IgD-negative memory B cell (primary cell): ENCODE results near the gene FRMD4A. TPM values are rescaled to one million over a fixed set of nuclear protein-coding genes. Genes with fewer than 3 reads are reported as not detected.

Experiments
- H3K27ac Mint-ChIP-seq, 3 donors: one replicate each; pipeline ENCODE4 v1.8.0; 2020 to 2022; ENCODE audit warnings: mild to moderate bottlenecking in 3 of 3, mixed read lengths in 3 of 3, moderate library complexity in 1 of 3
- H3K27me3 Mint-ChIP-seq: one replicate; pipeline ENCODE4 v1.8.0; 2021; ENCODE audit warnings: mixed read lengths
- H3K36me3 Mint-ChIP-seq: one replicate; pipeline ENCODE4 v1.8.0; 2020; ENCODE audit warnings: mild to moderate bottlenecking, mixed read lengths
- H3K4me1 Mint-ChIP-seq, 3 donors: one replicate each; pipeline ENCODE4 v1.8.0; 2020 to 2022; ENCODE audit warnings: mixed read lengths in 3 of 3, mild to moderate bottlenecking in 1 of 3
- H3K4me3 Mint-ChIP-seq, 4 donors: one replicate each; pipeline ENCODE4 v1.8.0; 2020 to 2022; ENCODE audit warnings: mild to moderate bottlenecking in 4 of 4, mixed read lengths in 4 of 4, moderate library complexity in 3 of 4
- H3K9me3 Mint-ChIP-seq, 3 donors: one replicate each; pipeline ENCODE4 v1.8.0; 2020 to 2021; ENCODE audit warnings: mixed read lengths in 3 of 3, mild to moderate bottlenecking in 1 of 3
- polyA plus RNA-seq: library from polyadenylated mRNA; unstranded; fragments of 300-500 nt; fragmentation: Illumina TruSeq; gene quantifications from one replicate; pipeline ENCODE4 v1.2.3, GENCODE V29; 2021

The FRMD4A gene
- polyA plus RNA-seq, 1 donor from 2014 or later, result 1.7 TPM

- no peaks in the 10 kb centered on the region for H3K9me3 Mint-ChIP-seq
- peaks cover 0 to 6% (median 6%) of the 10 kb centered on the region in 3 donors for H3K4me1 Mint-ChIP-seq
- no peak overlapping the region for H3K27ac Mint-ChIP-seq
- H3K27me3 Mint-ChIP-seq, result peaks cover 6% of the 10 kb centered on the region
- H3K4me3 Mint-ChIP-seq, result no peak overlapping the region
- no peaks in the 10 kb centered on the region for H3K36me3 Mint-ChIP-seq
Observed at GRCh38 chr10:13765641-13766341, 564.9 kb downstream of the FRMD4A start.

GRCh38 chr10:13761490-13762091 lies 569.1 kb downstream of the FRMD4A start:
- Mint-ChIP-seq H3K4me1 (peaks cover 7 to 9% (median 7%) of the 10 kb centered on the region in 3 donors), H3K9me3 (no peaks in the 10 kb centered on the region), H3K36me3 (no peaks in the 10 kb centered on the region), H3K4me3 (no peak overlapping the region), H3K27ac (peak overlapping the region in 1 of 3 donors; percentile 20), H3K27me3 (no peaks in the 10 kb centered on the region)

- H3K36me3 Mint-ChIP-seq, result no peaks in the 10 kb centered on the region
Observed at GRCh38 chr10:13759168-13759567, 571.6 kb downstream of the FRMD4A start.

GRCh38 chr10:13758756-13759155 lies 572.0 kb downstream of the FRMD4A start:
- peaks cover 7 to 9% (median 7%) of the 10 kb centered on the region in 3 donors for H3K4me1 Mint-ChIP-seq
- no peaks in the 10 kb centered on the region for H3K27me3 Mint-ChIP-seq
- no peaks in the 10 kb centered on the region for H3K36me3 Mint-ChIP-seq
- no peak overlapping the region for H3K4me3 Mint-ChIP-seq
- no peaks in the 10 kb centered on the region for H3K9me3 Mint-ChIP-seq
- H3K27ac Mint-ChIP-seq, result no peak overlapping the region

More at GRCh38 chr10:13759168-13759567, 571.6 kb downstream of the FRMD4A start:
- no peak overlapping the region for H3K27ac Mint-ChIP-seq
- peaks cover 7 to 9% (median 7%) of the 10 kb centered on the region in 3 donors for H3K4me1 Mint-ChIP-seq
- H3K9me3 Mint-ChIP-seq, result no peaks in the 10 kb centered on the region
- no peak overlapping the region for H3K4me3 Mint-ChIP-seq
- H3K27me3 Mint-ChIP-seq, result no peaks in the 10 kb centered on the region

- Mint-ChIP-seq H3K4me1 (peaks cover 7 to 9% (median 7%) of the 10 kb centered on the region in 3 donors), H3K36me3 (no peaks in the 10 kb centered on the region), H3K4me3 (peak overlapping the region in 1 of 4 donors; percentile 37), H3K27me3 (no peaks in the 10 kb centered on the region), H3K9me3 (no peaks in the 10 kb centered on the region), H3K27ac (no peak overlapping the region)
Observed at GRCh38 chr10:13758312-13758711, 572.4 kb downstream of the FRMD4A start.

- Mint-ChIP-seq H3K27ac (no peak overlapping the region), H3K4me3 (no peak overlapping the region), H3K36me3 (no peaks in the 10 kb centered on the region), H3K27me3 (no peaks in the 10 kb centered on the region), H3K9me3 (no peaks in the 10 kb centered on the region), H3K4me1 (peaks cover 6 to 9% (median 7%) of the 10 kb centered on the region in 3 donors)
Observed at GRCh38 chr10:13754277-13754676, 576.4 kb downstream of the FRMD4A start.

GRCh38 chr10:13751191-13751764 lies 579.4 kb downstream of the FRMD4A start:
- Mint-ChIP-seq H3K4me3 (no peak overlapping the region), H3K9me3 (no peaks in the 10 kb centered on the region), H3K4me1 (no peaks in the 10 kb centered on the region), H3K27me3 (peaks cover 3% of the 10 kb centered on the region), H3K27ac (no peak overlapping the region), H3K36me3 (no peaks in the 10 kb centered on the region)

- H3K27me3 Mint-ChIP-seq, result peaks cover 5% of the 10 kb centered on the region
- H3K27ac Mint-ChIP-seq, result no peak overlapping the region
- no peaks in the 10 kb centered on the region for H3K36me3 Mint-ChIP-seq
- H3K4me1 Mint-ChIP-seq, result no peaks in the 10 kb centered on the region
- H3K4me3 Mint-ChIP-seq, result no peak overlapping the region
- no peaks in the 10 kb centered on the region for H3K9me3 Mint-ChIP-seq
Observed at GRCh38 chr10:13750299-13751190, 580.2 kb downstream of the FRMD4A start.

- peaks cover 16% of the 10 kb centered on the region for H3K27me3 Mint-ChIP-seq
- peaks cover 0 to 2% (median 0%) of the 10 kb centered on the region in 3 donors for H3K4me1 Mint-ChIP-seq
- peaks cover 7% of the 10 kb centered on the region for H3K36me3 Mint-ChIP-seq
- no peak overlapping the region for H3K27ac Mint-ChIP-seq
- no peak overlapping the region for H3K4me3 Mint-ChIP-seq
- no peaks in the 10 kb centered on the region for H3K9me3 Mint-ChIP-seq
Observed at GRCh38 chr10:13745271-13745670, 585.5 kb downstream of the FRMD4A start.

GRCh38 chr10:13743963-13744362 lies 586.8 kb downstream of the FRMD4A start:
- Mint-ChIP-seq H3K4me1 (peaks cover 0 to 2% (median 0%) of the 10 kb centered on the region in 3 donors), H3K4me3 (no peak overlapping the region), H3K27me3 (peaks cover 18% of the 10 kb centered on the region), H3K36me3 (peaks cover 7% of the 10 kb centered on the region), H3K27ac (no peak overlapping the region), H3K9me3 (no peaks in the 10 kb centered on the region)

GRCh38 chr10:13743101-13743693 lies 587.5 kb downstream of the FRMD4A start:
- H3K9me3 Mint-ChIP-seq, result no peaks in the 10 kb centered on the region
- peaks cover 0 to 2% (median 0%) of the 10 kb centered on the region in 3 donors for H3K4me1 Mint-ChIP-seq
- peaks cover 18% of the 10 kb centered on the region for H3K27me3 Mint-ChIP-seq
- peak overlapping the region in 1 of 3 donors; percentile 48 for H3K27ac Mint-ChIP-seq
- H3K36me3 Mint-ChIP-seq, result peaks cover 7% of the 10 kb centered on the region
- no peak overlapping the region for H3K4me3 Mint-ChIP-seq

GRCh38 chr10:13741438-13741837 lies 589.3 kb downstream of the FRMD4A start:
- Mint-ChIP-seq H3K27ac (no peak overlapping the region), H3K4me3 (no peak overlapping the region), H3K27me3 (peaks cover 20% of the 10 kb centered on the region), H3K4me1 (peaks cover 0 to 2% (median 0%) of the 10 kb centered on the region in 3 donors), H3K36me3 (peaks cover 7% of the 10 kb centered on the region), H3K9me3 (no peaks in the 10 kb centered on the region)

GRCh38 chr10:13740461-13740860 lies 590.3 kb downstream of the FRMD4A start:
- Mint-ChIP-seq H3K4me3 (no peak overlapping the region), H3K27me3 (peaks cover 16% of the 10 kb centered on the region), H3K27ac (no peak overlapping the region), H3K9me3 (no peaks in the 10 kb centered on the region), H3K36me3 (peaks cover 8% of the 10 kb centered on the region), H3K4me1 (peaks cover 0 to 2% (median 0%) of the 10 kb centered on the region in 3 donors)

- Mint-ChIP-seq H3K4me3 (no peak overlapping the region), H3K36me3 (peaks cover 8% of the 10 kb centered on the region), H3K9me3 (no peaks in the 10 kb centered on the region), H3K27ac (no peak overlapping the region), H3K27me3 (peaks cover 16% of the 10 kb centered on the region), H3K4me1 (peaks cover 0 to 2% (median 0%) of the 10 kb centered on the region in 3 donors)
Observed at GRCh38 chr10:13739183-13739582, 591.5 kb downstream of the FRMD4A start.
